ENCODE data around the gene MACROD2. TPM values are rescaled to one million over a fixed set of nuclear protein-coding genes. Genes with fewer than 3 reads are reported as not detected.

MACROD2 gene
- total and polyA plus RNA-seq, 4 donors, result 0.66 to 10.5 (median 3.3) TPM

GRCh38 chr20:15296422-15296821 lies 1301.1 kb downstream of the MACROD2 start:
- H3K9ac ChIP-seq (ENCODE audit: low read depth in 1 of 2, low read length in 2 of 2), result no peak overlapping the region
- no peak for DNase-seq (ENCODE audit: low spot score)

GRCh38 chr20:15297059-15297875 lies 1302.0 kb downstream of the MACROD2 start:
- H3K27ac ChIP-seq (ENCODE audit: low read depth in 1 of 2, low read length in 2 of 2), result no peak overlapping the region
- TF ChIP-seq EGR1 (IDR thresholded peaks at IDR 0.05; ENCODE audit: low read depth in 2 of 2) (no peak), CTCF (IDR thresholded peaks at IDR 0.05; ENCODE audit: low read depth, low read length, missing input control) (no peak), MAX (IDR thresholded peaks at IDR 0.05) (no peak), ATF3 (IDR thresholded peaks at IDR 0.05) (no peak)

More at GRCh38 chr20:15296422-15296821, 1301.1 kb downstream of the MACROD2 start:
- Histone ChIP-seq H3K9me3 (ENCODE audit: control insufficient read depth in 4 of 4, low read length in 3 of 4) (no peaks in the 10 kb centered on the region), H3K4me3 (ENCODE audit: low read depth in 1 of 3, low read length in 3 of 3) (no peak overlapping the region), H3K27ac (ENCODE audit: low read depth in 1 of 2, low read length in 2 of 2) (no peak overlapping the region), H3K4me1 (ENCODE audit: control insufficient read depth in 4 of 4, insufficient read depth in 4 of 4, low read length in 3 of 4) (no peaks in the 10 kb centered on the region), H3K27me3 (ENCODE audit: control insufficient read depth in 4 of 4, insufficient read depth in 4 of 4, low read length in 3 of 4) (no peaks in the 10 kb centered on the region), H3K36me3 (ENCODE audit: control insufficient read depth in 4 of 4, insufficient read depth in 3 of 4, low read depth in 1 of 4, low read length in 3 of 4) (no peaks in the 10 kb centered on the region)
- no peak for TF ChIP-seq REST (IDR thresholded peaks at IDR 0.05)
- no peak for TF ChIP-seq RAD21 (IDR thresholded peaks at IDR 0.05)
- TF ChIP-seq YY1 (IDR thresholded peaks at IDR 0.05), result no peak
- TF ChIP-seq GABPA (IDR thresholded peaks at IDR 0.05 in 1 of 2, conservative IDR thresholded peaks at IDR 0.05 in 1 of 2), result no peak
- TF ChIP-seq RXRA (IDR thresholded peaks at IDR 0.05), result no peak
- TF ChIP-seq CTCF (IDR thresholded peaks at IDR 0.05; ENCODE audit: low read depth, low read length, missing input control), result no peak
- no peak for TF ChIP-seq HNF4G (IDR thresholded peaks at IDR 0.05)
- no peak for TF ChIP-seq EGR1 (IDR thresholded peaks at IDR 0.05; ENCODE audit: low read depth in 2 of 2)
- TF ChIP-seq ATF3 (IDR thresholded peaks at IDR 0.05), result no peak
- no peak for TF ChIP-seq NR2F2 (IDR thresholded peaks at IDR 0.05)
- TF ChIP-seq FOXA1 (IDR thresholded peaks at IDR 0.05), result no peak

More at GRCh38 chr20:15297059-15297875, 1302.0 kb downstream of the MACROD2 start:
- Histone ChIP-seq H3K9me3 (ENCODE audit: control insufficient read depth in 4 of 4, low read length in 3 of 4) (no peaks in the 10 kb centered on the region), H3K27me3 (ENCODE audit: control insufficient read depth in 4 of 4, insufficient read depth in 4 of 4, low read length in 3 of 4) (no peaks in the 10 kb centered on the region), H3K36me3 (ENCODE audit: control insufficient read depth in 4 of 4, insufficient read depth in 3 of 4, low read depth in 1 of 4, low read length in 3 of 4) (no peaks in the 10 kb centered on the region), H3K9ac (ENCODE audit: low read depth in 1 of 2, low read length in 2 of 2) (no peak overlapping the region), H3K4me3 (ENCODE audit: low read depth in 1 of 3, low read length in 3 of 3) (no peak overlapping the region), H3K4me1 (ENCODE audit: control insufficient read depth in 4 of 4, insufficient read depth in 4 of 4, low read length in 3 of 4) (no peaks in the 10 kb centered on the region)
- DNase-seq (ENCODE audit: low spot score), result no peak
- 75% methylated on average over 5 of the region's 5 CpGs for WGBS

Measured in liver (tissue), 9 donors.